ENCODE measurements around the gene RASA1. TPM values are rescaled to one million over a fixed set of nuclear protein-coding genes. Genes with fewer than 3 reads are reported as not detected.

RASA1 gene
- total RNA-seq, 2 experiments from 2014 or later: 19.0 to 20.6 TPM

DNA sequence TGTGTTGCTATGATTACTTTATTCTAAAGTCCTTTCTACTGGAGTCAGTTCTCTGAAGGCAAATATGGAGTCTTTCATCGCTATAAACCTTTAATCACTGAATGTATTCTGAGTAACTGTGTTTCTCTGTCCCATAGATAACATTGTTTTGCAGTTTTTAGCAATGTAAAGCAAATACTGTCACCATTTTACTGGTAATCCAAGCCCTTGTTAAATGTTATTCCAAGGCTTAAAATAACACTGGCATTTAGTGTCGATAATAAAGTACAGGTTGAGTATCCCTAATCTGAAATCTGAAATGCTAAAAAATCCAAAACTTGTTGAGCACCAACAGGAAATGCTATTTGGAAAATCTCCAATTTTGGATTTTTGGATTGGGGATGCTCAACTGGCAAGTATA lies 120.4 kb downstream of the RASA1 start:
- ChIA-PET CTCF (no interaction called here), POLR2A (no interaction called here)
- H3K4me1 Mint-ChIP-seq: peaks cover 12% of the 10 kb centered on the region
- no peak for DNase-seq
- H3K36me3 Mint-ChIP-seq (ENCODE audit: low read depth): peaks cover 57% of the 10 kb centered on the region
- no peak overlapping the region for H3K27ac Mint-ChIP-seq
- H3K27me3 Mint-ChIP-seq: no peaks in the 10 kb centered on the region
- no peak overlapping the region for H3K4me3 Mint-ChIP-seq
- H3K9me3 Mint-ChIP-seq: no peaks in the 10 kb centered on the region

GRCh38 chr5:87389296-87390034 lies 121.8 kb downstream of the RASA1 start:
- ChIA-PET POLR2A (no interaction called here), CTCF (interaction anchor here (1.3 kb wide), 1 partner anchor 12 kb away, joined by 3 read pairs; no protein-coding TSS in a partner anchor)
- Mint-ChIP-seq H3K4me3 (no peak overlapping the region), H3K27me3 (no peaks in the 10 kb centered on the region), H3K36me3 (ENCODE audit: low read depth) (peaks cover 58% of the 10 kb centered on the region), H3K27ac (no peak overlapping the region), H3K9me3 (no peaks in the 10 kb centered on the region), H3K4me1 (peaks cover 12% of the 10 kb centered on the region)
- no peak for DNase-seq

DNA sequence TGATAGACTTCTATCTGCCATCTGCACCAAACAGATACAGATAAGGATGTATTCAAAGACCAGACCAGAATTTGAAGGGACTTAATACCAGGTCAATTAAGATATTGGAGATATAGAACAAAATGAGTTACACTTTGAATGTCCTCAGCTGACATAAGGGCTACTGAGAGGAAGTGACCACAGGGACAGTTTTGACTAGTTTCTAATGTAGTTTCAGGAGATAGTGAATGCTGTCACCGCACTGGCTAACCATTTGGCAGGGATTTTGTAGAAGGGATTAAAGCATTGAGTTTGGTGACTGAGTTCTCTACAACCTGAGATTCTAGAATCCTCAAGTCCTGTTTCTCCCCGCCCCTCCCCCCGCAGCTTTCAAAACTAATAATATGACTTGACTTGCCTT lies 122.4 kb downstream of the RASA1 start:
- H3K9me3 Mint-ChIP-seq: no peaks in the 10 kb centered on the region
- H3K4me3 Mint-ChIP-seq: no peak overlapping the region
- H3K27ac Mint-ChIP-seq: no peak overlapping the region
- peaks cover 64% of the 10 kb centered on the region for H3K36me3 Mint-ChIP-seq (ENCODE audit: low read depth)
- ChIA-PET POLR2A (no interaction called here), CTCF (interaction anchor here (1.2 to 1.3 kb wide), 2 partner anchors 10 to 12 kb away, joined by 3 to 4 read pairs; no protein-coding TSS in a partner anchor)
- DNase-seq: no peak
- no peaks in the 10 kb centered on the region for H3K27me3 Mint-ChIP-seq
- peaks cover 12% of the 10 kb centered on the region for H3K4me1 Mint-ChIP-seq

- H3K36me3 Mint-ChIP-seq (ENCODE audit: low read depth): peaks cover 64% of the 10 kb centered on the region
- H3K27me3 Mint-ChIP-seq: no peaks in the 10 kb centered on the region
- peak overlapping the region; percentile 41 for H3K27ac Mint-ChIP-seq
- ChIA-PET POLR2A (no interaction called here), CTCF (interaction anchor here (1.2 to 1.3 kb wide), 2 partner anchors 9 to 13 kb away, joined by 3 to 4 read pairs; no protein-coding TSS in a partner anchor)
- no peak overlapping the region for H3K4me3 Mint-ChIP-seq
- peaks cover 12% of the 10 kb centered on the region for H3K4me1 Mint-ChIP-seq
- no peak for DNase-seq
- no peaks in the 10 kb centered on the region for H3K9me3 Mint-ChIP-seq
Observed at GRCh38 chr5:87390576-87391199, 123.0 kb downstream of the RASA1 start.

DNA sequence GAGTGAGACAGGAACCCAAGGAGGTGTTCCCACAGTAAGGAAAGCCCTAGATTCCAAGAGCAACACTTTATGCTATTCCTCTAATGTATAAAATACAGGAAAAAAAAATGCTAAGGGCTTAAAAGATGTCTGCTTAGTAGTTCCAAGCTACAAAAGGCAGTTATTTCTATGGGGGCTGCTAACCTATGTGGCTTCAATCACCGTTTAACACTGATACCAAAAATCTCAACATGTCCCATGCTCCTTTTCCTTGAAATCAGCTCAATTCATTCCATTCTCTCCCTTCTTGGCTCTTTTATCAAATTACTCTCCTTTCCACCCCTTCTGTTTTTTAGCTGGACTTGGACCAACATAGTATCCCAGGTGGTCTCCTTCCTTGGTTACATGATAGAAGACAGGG lies 124.5 kb downstream of the RASA1 start:
- POLR2A ChIA-PET: no interaction called here

DNA sequence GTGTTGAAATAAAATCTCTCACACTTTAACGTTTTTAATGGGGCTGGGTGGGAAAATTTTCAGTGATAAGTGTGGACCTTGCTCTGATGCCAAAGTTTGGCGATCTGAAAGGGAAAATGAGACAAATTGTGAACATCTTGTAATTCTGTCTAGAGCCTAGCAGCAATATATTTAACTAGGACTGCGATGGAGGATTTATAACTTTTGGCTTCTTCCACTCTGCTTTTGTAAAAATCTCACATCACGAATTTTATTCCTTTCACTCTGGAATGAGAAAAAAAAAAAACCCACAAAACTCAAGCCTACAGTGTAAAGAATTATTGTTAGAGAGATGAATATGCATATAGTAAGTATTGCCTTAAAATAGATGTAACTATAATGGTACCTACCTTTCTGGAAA lies 125.1 kb downstream of the RASA1 start:
- H3K36me3 Mint-ChIP-seq (ENCODE audit: low read depth): peaks cover 72% of the 10 kb centered on the region
- no peak for DNase-seq
- H3K9me3 Mint-ChIP-seq: no peaks in the 10 kb centered on the region
- CTCF ChIA-PET: no interaction called here
- POLR2A ChIA-PET: no interaction called here
- no peaks in the 10 kb centered on the region for H3K27me3 Mint-ChIP-seq
- H3K27ac Mint-ChIP-seq: no peak overlapping the region
- no peak overlapping the region for H3K4me3 Mint-ChIP-seq
- H3K4me1 Mint-ChIP-seq: peaks cover 18% of the 10 kb centered on the region

More for the DNA sequence above, 124.5 kb downstream of the RASA1 start:
- no peak overlapping the region for H3K27ac Mint-ChIP-seq
- H3K36me3 Mint-ChIP-seq (ENCODE audit: low read depth): peaks cover 69% of the 10 kb centered on the region
- H3K9me3 Mint-ChIP-seq: no peaks in the 10 kb centered on the region
- CTCF ChIA-PET: no interaction called here
- DNase-seq: no peak
- no peak overlapping the region for H3K4me3 Mint-ChIP-seq
- H3K27me3 Mint-ChIP-seq: no peaks in the 10 kb centered on the region
- peaks cover 18% of the 10 kb centered on the region for H3K4me1 Mint-ChIP-seq

DNA sequence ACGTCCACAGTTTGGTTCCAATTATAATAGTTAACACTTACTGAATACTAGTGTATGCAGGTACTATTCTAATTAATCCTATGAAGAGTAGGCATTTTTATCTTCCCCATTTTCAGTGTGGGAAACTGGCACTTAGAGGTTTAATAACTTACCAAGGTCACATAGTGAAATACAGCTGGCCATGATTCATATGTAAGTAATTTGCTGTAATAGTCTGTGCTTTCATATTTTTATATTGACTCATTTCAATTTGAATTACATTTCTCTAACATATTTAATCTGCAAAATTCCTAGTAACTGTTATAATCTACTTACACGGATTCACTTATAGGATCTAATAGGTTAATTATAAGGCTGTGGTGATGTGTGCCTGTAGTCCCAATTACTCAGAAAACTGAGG lies 125.6 kb downstream of the RASA1 start:
- no peak overlapping the region for H3K27ac Mint-ChIP-seq
- no peak overlapping the region for H3K4me3 Mint-ChIP-seq
- H3K9me3 Mint-ChIP-seq: no peaks in the 10 kb centered on the region
- ChIA-PET POLR2A (no interaction called here), CTCF (no interaction called here)
- peaks cover 18% of the 10 kb centered on the region for H3K4me1 Mint-ChIP-seq
- H3K27me3 Mint-ChIP-seq: no peaks in the 10 kb centered on the region
- no peak for DNase-seq
- H3K36me3 Mint-ChIP-seq (ENCODE audit: low read depth): peaks cover 72% of the 10 kb centered on the region

- Mint-ChIP-seq H3K9me3 (no peaks in the 10 kb centered on the region), H3K4me3 (no peak overlapping the region), H3K36me3 (ENCODE audit: low read depth) (peaks cover 75% of the 10 kb centered on the region), H3K27me3 (no peaks in the 10 kb centered on the region), H3K27ac (no peak overlapping the region), H3K4me1 (peaks cover 21% of the 10 kb centered on the region)
- no peak for DNase-seq
- CTCF ChIA-PET: no interaction called here
- POLR2A ChIA-PET: no interaction called here
Observed at GRCh38 chr5:87394411-87395165, 126.9 kb downstream of the RASA1 start.

DNA sequence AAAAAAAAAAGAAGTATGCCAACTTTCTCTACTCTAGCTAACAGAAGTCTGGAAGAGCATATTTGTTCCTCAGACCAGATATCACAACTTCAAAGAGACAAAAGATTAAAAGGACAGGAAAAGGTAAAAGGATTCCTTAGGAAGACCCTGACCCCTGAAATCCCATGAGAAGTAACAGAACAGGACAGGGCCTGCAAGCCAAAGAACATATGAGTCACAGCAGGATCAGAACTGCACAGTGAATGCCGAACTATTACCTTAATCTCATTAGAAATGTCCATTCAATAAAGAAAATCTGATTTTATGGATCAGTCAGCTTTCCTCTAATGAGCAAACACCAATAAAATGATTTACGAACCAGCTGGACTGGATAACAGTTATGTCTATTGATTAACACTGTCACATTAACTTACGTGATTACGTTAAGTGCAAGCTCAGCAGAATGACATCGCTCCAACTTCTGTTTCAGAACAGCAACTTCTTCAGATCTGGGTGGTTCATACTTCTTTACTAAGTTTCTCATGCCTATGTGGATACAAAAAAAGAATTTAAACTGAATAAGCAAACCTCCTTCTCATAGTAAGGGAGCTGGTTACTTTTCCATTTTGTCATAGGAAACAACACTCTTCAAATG lies 131.4 kb downstream of the RASA1 start:
- ChIA-PET CTCF (interaction anchor here (0.6 to 1.9 kb wide), 3 partner anchors 8 to 46 kb away, joined by 3 to 9 read pairs (median 4); no protein-coding TSS in a partner anchor), POLR2A (no interaction called here)
- Mint-ChIP-seq H3K27ac (no peak overlapping the region), H3K9me3 (no peaks in the 10 kb centered on the region), H3K4me3 (no peak overlapping the region), H3K27me3 (no peaks in the 10 kb centered on the region), H3K4me1 (peaks cover 25% of the 10 kb centered on the region), H3K36me3 (ENCODE audit: low read depth) (peaks cover 65% of the 10 kb centered on the region)
- no peak for DNase-seq

DNA sequence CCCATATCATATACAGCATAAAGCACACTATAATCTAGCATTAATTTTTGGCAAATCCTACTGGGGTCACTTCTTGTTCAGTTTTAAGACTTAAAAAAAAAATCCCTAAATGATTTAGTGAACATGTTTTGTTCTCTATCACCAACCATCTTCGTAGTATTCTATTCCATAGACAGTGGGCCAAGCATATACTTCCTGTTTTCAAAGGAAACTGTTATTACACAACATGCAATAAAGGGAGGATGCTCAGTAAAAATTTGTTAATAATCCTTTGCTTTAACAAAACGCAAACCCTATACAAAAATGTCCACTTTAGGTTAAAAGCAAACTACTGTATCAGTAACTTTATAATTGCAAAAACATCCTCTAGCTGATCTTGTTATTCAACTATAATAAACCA lies 132.0 kb downstream of the RASA1 start:
- Mint-ChIP-seq H3K4me3 (no peak overlapping the region), H3K9me3 (no peaks in the 10 kb centered on the region), H3K27ac (no peak overlapping the region), H3K27me3 (no peaks in the 10 kb centered on the region), H3K36me3 (ENCODE audit: low read depth) (peaks cover 66% of the 10 kb centered on the region), H3K4me1 (peaks cover 28% of the 10 kb centered on the region)
- no peak for DNase-seq
- CTCF ChIA-PET: interaction anchor here (0.7 to 1.9 kb wide), 6 partner anchors 9 to 395 kb away, joined by 3 to 9 read pairs (median 5); partner anchors contain the start of gene CCNH
- POLR2A ChIA-PET: no interaction called here

DNA sequence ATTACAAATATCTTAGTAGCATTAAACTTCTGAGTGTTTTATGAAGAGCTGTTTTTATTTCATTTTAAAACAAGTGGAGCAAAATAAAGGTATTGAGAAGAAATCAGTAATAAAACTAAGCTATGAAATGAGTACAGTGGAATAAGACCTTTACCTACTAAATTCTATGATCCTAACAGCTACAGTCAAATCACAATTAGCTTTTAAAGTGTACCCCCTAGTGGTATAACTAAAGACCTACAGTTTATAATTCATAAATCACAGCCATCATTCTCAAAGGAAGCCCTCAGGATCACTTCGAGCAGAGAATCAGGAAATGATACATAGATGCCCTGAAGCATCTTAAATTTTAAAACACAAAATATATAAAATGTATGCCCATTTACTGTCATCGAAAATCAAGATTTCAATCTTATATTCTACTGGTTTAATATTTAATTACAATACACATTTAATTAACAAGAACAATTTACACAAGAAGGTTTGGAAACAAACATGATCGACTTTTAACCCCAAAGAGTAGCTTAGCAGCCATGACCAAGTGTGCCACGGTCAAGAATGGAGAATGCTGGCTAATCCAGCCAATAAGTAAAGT lies 132.7 kb downstream of the RASA1 start:
- Mint-ChIP-seq H3K27me3 (no peaks in the 10 kb centered on the region), H3K9me3 (no peaks in the 10 kb centered on the region), H3K4me1 (peaks cover 30% of the 10 kb centered on the region), H3K27ac (no peak overlapping the region), H3K36me3 (ENCODE audit: low read depth) (peaks cover 67% of the 10 kb centered on the region), H3K4me3 (no peak overlapping the region)
- ChIA-PET POLR2A (no interaction called here), CTCF (interaction anchor here (0.7 to 1.9 kb wide), 6 partner anchors 10 to 396 kb away, joined by 3 to 9 read pairs (median 5); partner anchors contain the start of gene CCNH)
- DNase-seq: no peak

GRCh38 chr5:87401626-87402025 lies 133.9 kb downstream of the RASA1 start:
- Mint-ChIP-seq H3K36me3 (ENCODE audit: low read depth) (peaks cover 73% of the 10 kb centered on the region), H3K27ac (no peak overlapping the region), H3K9me3 (no peaks in the 10 kb centered on the region), H3K4me3 (no peak overlapping the region), H3K4me1 (peaks cover 40% of the 10 kb centered on the region), H3K27me3 (no peaks in the 10 kb centered on the region)
- POLR2A ChIA-PET: no interaction called here
- DNase-seq: no peak
- CTCF ChIA-PET: interaction anchor here (0.6 kb wide), 1 partner anchor 26 kb away, joined by 3 read pairs; no protein-coding TSS in a partner anchor
